GM19463 (cell line): ENCODE measurements around the gene IGF1R.

Experiments used
- ATAC-seq: cut with Tn5 transposase; IDR thresholded peaks from one replicate; pipeline ENCODE4 v1.9.1; 2021; ENCODE audit warnings: mild to moderate bottlenecking, moderate library complexity; ENCODE audit not compliant: unreplicated experiment

The IGF1R gene

GRCh38 chr15:98671060-98672008 is 23.0 kb downstream of the IGF1R start:
- no peak for ATAC-seq

GRCh38 chr15:98673133-98673532 is 24.8 kb downstream of the IGF1R start:
- no peak for ATAC-seq

- ATAC-seq = no peak
These were observed 26.0 kb downstream of the IGF1R start for GRCh38 chr15:98674336-98674735.

- no peak for ATAC-seq
These were observed 28.4 kb downstream of the IGF1R start for GRCh38 chr15:98676586-98677270.

- ATAC-seq = no peak
These were observed 29.2 kb downstream of the IGF1R start for GRCh38 chr15:98677345-98678059.

- no peak for ATAC-seq
These were observed 30.1 kb downstream of the IGF1R start for GRCh38 chr15:98678484-98678883.

- no peak for ATAC-seq
These were observed 32.7 kb downstream of the IGF1R start for GRCh38 chr15:98681061-98681460.

GRCh38 chr15:98682992-98683701 is 34.8 kb downstream of the IGF1R start:
- no peak for ATAC-seq

GRCh38 chr15:98683831-98684230 is 35.5 kb downstream of the IGF1R start:
- ATAC-seq = no peak

GRCh38 chr15:98684436-98684835 is 36.1 kb downstream of the IGF1R start:
- no peak for ATAC-seq

- no peak for ATAC-seq
These were observed 36.7 kb downstream of the IGF1R start for GRCh38 chr15:98684995-98685525.

GRCh38 chr15:98686983-98687382 is 38.6 kb downstream of the IGF1R start:
- ATAC-seq = no peak

- no peak for ATAC-seq
These were observed 41.1 kb downstream of the IGF1R start for GRCh38 chr15:98689431-98689861.

GRCh38 chr15:98690272-98690950 is 42.1 kb downstream of the IGF1R start:
- no peak for ATAC-seq

- ATAC-seq = no peak
These were observed 43.9 kb downstream of the IGF1R start for GRCh38 chr15:98692213-98692612.

- ATAC-seq = no peak
These were observed 45.8 kb downstream of the IGF1R start for GRCh38 chr15:98694161-98694560.

GRCh38 chr15:98698792-98699191 is 50.5 kb downstream of the IGF1R start:
- no peak for ATAC-seq

GRCh38 chr15:98699591-98700424 is 51.5 kb downstream of the IGF1R start:
- ATAC-seq = no peak

GRCh38 chr15:98700519-98700918 is 52.2 kb downstream of the IGF1R start:
- ATAC-seq = no peak
